Measurements from ENCODE around the gene EPHA8. TPM values are rescaled to one million over a fixed set of nuclear protein-coding genes. Genes with fewer than 3 reads are reported as not detected.

Gene EPHA8
- total RNA-seq, 2 donors from 2014 or later, result 0.05 to 4.1 TPM

GRCh38 chr1:22567197-22567596, 3.9 kb downstream of the EPHA8 start:
- no peak for TF ChIP-seq POLR2A (IDR thresholded peaks at IDR 0.05)
- no peak for TF ChIP-seq POLR2AphosphoS5 (IDR thresholded peaks at IDR 0.05)
- no peak for TF ChIP-seq CTCF (IDR thresholded peaks at IDR 0.05)
- WGBS, result 65% methylated on average over 14 of the region's 14 CpGs
- no peak for DNase-seq (ENCODE audit: low spot score)
- no peaks in the 10 kb centered on the region for H3K4me1 ChIP-seq (replicated peaks)
- peaks cover 9% of the 10 kb centered on the region for H3K27me3 ChIP-seq (replicated peaks; ENCODE audit: insufficient read depth)
- H3K9me3 ChIP-seq, result no peaks in the 10 kb centered on the region
- intact Hi-C loops (cut with DNase I), result no loop called here
- no peak overlapping the region for H3K27ac ChIP-seq
- H3K4me3 ChIP-seq, result no peak overlapping the region
- H3K36me3 ChIP-seq, result no peaks in the 10 kb centered on the region

GRCh38 chr1:22567994-22568393, 4.7 kb downstream of the EPHA8 start:
- Histone ChIP-seq H3K4me1 (replicated peaks) (no peaks in the 10 kb centered on the region), H3K4me3 (no peak overlapping the region), H3K27ac (no peak overlapping the region), H3K9me3 (no peaks in the 10 kb centered on the region), H3K27me3 (replicated peaks; ENCODE audit: insufficient read depth) (peaks cover 9% of the 10 kb centered on the region), H3K36me3 (no peaks in the 10 kb centered on the region)
- WGBS, result 79% methylated on average over 6 of the region's 6 CpGs
- intact Hi-C loops (cut with DNase I), result no loop called here
- no peak for DNase-seq (ENCODE audit: low spot score)
- TF ChIP-seq CTCF (IDR thresholded peaks at IDR 0.05), result no peak
- TF ChIP-seq POLR2A (IDR thresholded peaks at IDR 0.05), result no peak
- no peak for TF ChIP-seq POLR2AphosphoS5 (IDR thresholded peaks at IDR 0.05)

- Histone ChIP-seq H3K9me3 (no peaks in the 10 kb centered on the region), H3K27ac (no peak overlapping the region), H3K36me3 (no peaks in the 10 kb centered on the region), H3K4me1 (replicated peaks) (no peaks in the 10 kb centered on the region), H3K27me3 (replicated peaks; ENCODE audit: insufficient read depth) (peaks cover 6% of the 10 kb centered on the region), H3K4me3 (no peak overlapping the region)
- no peak for DNase-seq (ENCODE audit: low spot score)
- no peak for TF ChIP-seq POLR2AphosphoS5 (IDR thresholded peaks at IDR 0.05)
- TF ChIP-seq CTCF (IDR thresholded peaks at IDR 0.05), result no peak
- no peak for TF ChIP-seq POLR2A (IDR thresholded peaks at IDR 0.05)
- WGBS, result 84% methylated on average over 7 of the region's 7 CpGs
- intact Hi-C loops (cut with DNase I), result no loop called here
Measured at GRCh38 chr1:22569269-22569668, 6.0 kb downstream of the EPHA8 start.

GRCh38 chr1:22570140-22570909, 7.0 kb downstream of the EPHA8 start:
- Histone ChIP-seq H3K27me3 (replicated peaks; ENCODE audit: insufficient read depth) (no peaks in the 10 kb centered on the region), H3K36me3 (no peaks in the 10 kb centered on the region), H3K9me3 (no peaks in the 10 kb centered on the region), H3K4me3 (no peak overlapping the region), H3K27ac (no peak overlapping the region), H3K4me1 (replicated peaks) (no peaks in the 10 kb centered on the region)
- TF ChIP-seq CTCF (IDR thresholded peaks at IDR 0.05) (no peak), POLR2AphosphoS5 (IDR thresholded peaks at IDR 0.05) (no peak), POLR2A (IDR thresholded peaks at IDR 0.05) (no peak)
- DNase-seq (ENCODE audit: low spot score), result no peak
- 92% methylated on average over 32 of the region's 34 CpGs for WGBS
- intact Hi-C loops (cut with DNase I), result no loop called here

GRCh38 chr1:22572818-22573217, 9.5 kb downstream of the EPHA8 start:
- DNase-seq (ENCODE audit: low spot score), result no peak
- Histone ChIP-seq H3K27me3 (replicated peaks; ENCODE audit: insufficient read depth) (no peaks in the 10 kb centered on the region), H3K4me1 (replicated peaks) (no peaks in the 10 kb centered on the region), H3K36me3 (no peaks in the 10 kb centered on the region), H3K9me3 (no peaks in the 10 kb centered on the region), H3K4me3 (no peak overlapping the region), H3K27ac (no peak overlapping the region)
- intact Hi-C loops (cut with DNase I), result no loop called here
- TF ChIP-seq CTCF (IDR thresholded peaks at IDR 0.05) (no peak), POLR2A (IDR thresholded peaks at IDR 0.05) (no peak), POLR2AphosphoS5 (IDR thresholded peaks at IDR 0.05) (no peak)
- 55% methylated on average over 9 of the region's 9 CpGs for WGBS
